GM21786 (cell line): Measurements from ENCODE around the gene KRT31.
"Not testable (repeated sequence)": the region's sequence is repeated elsewhere in the genome, so short reads cannot be mapped to it uniquely, and the experiment has no call there.

Experiments
- ATAC-seq: cut with Tn5 transposase; IDR thresholded peaks from one replicate; pipeline ENCODE4 v1.9.1; 2021; ENCODE audit not compliant: unreplicated experiment

The KRT31 gene

DNA sequence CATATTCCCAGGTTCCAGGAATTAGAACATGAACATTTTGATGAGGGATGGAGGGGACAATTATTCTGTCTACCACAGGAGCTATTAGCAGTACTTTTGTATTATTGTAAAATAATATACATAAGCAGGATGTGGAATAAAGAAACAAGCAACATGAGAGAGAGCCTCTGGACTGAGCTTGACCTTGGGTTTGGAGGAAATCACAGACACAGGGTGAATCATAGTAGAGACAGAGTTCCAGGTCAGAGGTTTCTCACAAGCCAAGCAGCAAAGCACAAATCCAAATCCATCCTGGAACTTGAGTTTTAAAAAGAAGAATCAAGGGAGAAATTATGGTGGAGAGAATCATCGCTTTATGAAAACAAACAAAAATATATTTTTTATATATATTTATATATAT is 5.1 kb downstream of the KRT31 start:
- no peak for ATAC-seq

DNA sequence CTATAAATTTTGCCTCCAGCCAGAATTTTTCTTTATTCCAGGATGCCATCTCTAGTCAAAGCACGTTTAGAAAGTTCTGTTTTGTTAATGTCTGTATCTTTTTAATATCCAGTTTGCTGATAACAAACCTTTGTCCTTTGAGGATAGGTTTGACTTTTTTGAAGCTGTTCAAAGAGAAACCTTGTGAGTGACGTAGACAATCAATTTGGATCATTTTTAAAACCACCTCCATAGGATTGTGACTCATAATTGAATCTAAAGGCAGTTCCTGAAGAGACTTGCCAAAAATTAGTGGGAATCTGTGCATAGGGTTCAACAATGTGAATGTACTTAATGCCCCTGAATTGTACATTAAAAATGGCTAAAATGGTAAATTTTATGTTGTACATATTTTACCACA is 5.9 kb downstream of the KRT31 start:
- ATAC-seq = no peak

DNA sequence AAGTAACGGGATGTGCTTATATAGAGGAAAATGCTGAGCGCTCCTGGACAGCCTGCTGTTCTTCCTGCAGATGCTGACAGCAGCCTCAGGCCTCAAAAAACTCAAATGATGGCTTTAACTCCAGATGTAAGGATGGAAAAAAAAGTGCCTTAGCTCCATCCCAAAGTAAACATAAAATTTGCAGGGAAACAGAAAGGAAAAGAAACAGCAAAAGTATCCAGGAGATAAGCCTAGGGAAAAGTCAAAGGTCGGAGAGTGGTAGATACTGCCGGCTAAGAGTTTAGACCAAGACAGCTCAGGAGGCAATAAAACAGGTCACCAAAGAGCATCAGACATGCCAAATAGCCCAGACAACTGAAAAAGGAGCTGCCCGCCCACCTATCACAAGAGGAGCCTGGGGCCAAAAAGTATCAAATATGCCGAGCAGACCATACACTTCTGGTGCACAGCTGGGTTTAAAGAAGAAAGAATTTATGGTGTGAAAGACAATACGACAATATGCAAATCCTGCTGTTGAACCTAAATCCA is 6.9 kb downstream of the KRT31 start:
- ATAC-seq = no peak

DNA sequence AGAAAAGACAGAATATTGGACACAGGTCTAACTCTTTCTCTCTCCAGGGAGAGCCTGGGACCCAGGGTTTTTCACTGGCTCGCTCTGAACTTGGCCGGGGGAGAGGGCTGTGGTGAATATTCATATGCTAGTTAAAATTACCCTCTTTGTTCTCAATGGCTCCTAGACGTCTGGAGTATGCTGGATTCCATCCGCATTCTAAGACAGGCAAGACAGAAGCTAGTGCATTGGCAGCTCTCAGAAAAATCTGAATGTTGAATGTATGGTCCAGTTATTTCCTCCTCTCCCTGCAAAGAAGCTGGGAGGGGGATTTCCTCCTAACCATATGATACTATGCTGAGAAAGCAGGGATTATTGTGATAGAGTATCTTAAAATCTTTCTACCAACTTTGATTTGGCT is 9.7 kb downstream of the KRT31 start:
- ATAC-seq = no peak

DNA sequence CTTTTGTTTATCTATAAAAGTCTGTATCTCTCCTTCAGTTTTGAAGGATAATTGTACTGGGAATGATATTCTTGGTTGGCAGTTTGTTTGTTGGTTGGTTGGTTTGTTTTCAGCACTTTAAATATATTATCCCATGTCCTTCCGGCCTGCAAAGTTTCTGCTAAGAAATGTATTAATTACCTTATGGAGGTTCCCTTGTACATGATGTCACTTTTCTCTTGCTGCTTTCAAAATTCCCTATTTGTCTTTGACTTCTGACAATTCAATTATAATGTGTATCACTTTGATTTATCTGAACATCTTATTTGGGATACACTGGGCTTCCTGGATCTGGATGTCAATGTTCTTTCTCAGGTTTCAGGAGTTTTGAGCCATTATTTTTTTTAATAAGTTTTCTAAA is 11.2 kb downstream of the KRT31 start:
- no peak for ATAC-seq

DNA sequence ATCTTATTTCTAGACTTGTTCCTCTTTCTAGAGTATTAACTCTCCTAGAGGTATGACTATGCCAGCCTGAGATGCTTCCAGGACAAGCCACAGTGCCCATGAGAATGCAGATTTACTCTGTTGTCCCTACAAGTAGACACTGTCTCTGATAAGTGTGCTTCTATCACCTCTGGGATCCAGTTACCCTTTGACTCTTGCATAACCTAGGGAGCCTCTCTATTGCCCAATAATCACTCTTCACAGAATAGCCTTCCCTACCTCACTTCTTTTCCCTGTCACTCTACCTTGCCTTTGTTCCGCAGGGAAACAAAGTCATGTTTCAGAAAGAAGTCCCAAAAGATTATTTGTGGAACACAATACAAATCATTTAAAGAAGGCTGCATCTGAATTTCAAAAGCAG is 13.7 kb downstream of the KRT31 start:
- ATAC-seq = no peak

DNA sequence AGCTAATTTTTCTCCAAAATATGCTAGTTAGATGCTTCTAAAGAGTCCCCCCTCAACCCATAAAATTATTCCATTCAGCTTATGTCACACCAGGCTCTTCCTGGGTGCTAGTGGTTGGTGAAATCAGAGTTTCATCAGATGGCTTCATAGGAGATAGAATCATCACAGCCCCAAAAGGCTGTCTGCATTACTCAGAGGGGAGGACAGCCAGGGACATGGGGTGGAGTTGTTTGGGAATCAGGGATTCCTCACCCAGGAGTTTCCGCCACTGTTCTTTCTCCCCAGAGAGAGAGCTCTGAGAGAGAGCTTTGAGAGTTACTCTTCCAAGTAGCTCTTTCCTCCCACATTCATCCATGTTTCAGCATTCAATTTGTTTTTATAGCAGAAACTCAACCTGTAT is 15.0 kb downstream of the KRT31 start:
- ATAC-seq = no peak

DNA sequence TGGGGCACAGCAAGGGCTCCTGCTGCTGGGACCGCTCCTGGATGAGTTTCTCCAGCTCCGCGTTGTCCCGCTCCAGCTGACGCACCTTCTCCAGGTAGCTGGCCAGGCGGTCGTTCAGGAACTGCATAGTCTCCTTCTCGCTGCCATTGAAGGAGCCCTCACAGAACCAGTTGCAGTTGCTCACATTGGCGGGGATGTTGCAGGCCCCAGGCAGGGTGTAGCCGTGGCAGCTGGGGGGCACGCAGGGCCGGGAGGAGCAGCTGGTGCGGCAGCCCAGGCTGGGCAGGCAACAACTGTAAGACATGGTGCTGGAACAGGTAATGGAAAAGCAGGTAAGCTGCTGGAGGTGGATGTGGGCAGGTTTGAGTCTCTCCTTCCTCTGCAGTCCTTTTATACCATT is 15.5 kb downstream of the KRT31 start, which contains the start of gene KRT34:
Gene KRT34 (minus strand): TSS at position 364 of the 400 bp plus-strand sequence. CDS start 60 bp downstream, at position 304.
- not testable (repeated sequence) for ATAC-seq

DNA sequence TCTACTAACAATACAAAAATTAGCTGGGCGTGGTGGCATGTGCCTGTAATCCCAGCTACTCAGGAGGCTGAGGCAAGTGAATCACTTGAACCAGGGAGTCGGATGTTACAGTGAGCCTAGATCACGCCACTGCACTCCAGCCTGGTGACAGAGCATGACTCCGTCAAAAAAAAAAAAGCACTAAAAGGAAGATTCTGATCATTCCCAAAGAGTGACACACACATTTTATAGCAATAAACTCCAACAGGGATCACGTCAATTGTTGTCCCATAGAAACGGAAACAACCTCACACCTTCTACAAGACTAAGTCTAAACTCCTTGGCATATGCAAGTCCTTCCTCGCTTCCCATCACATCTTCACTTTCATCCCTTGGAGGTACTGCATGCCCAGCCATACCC is 17.3 kb downstream of the KRT31 start:
- ATAC-seq = not testable (repeated sequence)

DNA sequence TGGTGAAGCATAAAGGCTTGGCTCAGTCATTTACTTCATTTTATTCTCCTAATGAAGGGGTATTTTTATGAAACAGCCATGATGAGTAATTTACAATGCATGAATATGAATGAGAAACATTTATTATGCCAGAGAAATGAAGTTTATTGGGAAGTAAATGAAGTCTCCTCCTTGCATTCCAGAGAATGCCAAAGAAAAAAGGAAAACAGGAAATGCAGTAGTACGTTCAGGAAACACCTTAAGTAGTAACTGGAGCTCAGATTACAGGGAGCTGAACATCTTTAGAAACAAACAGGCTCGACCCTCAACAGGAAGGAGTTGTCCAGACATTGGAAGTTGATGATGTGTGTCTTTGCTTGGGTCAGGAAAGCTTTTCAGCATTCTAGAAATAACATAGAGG is 19.9 kb downstream of the KRT31 start:
- ATAC-seq = no peak

DNA sequence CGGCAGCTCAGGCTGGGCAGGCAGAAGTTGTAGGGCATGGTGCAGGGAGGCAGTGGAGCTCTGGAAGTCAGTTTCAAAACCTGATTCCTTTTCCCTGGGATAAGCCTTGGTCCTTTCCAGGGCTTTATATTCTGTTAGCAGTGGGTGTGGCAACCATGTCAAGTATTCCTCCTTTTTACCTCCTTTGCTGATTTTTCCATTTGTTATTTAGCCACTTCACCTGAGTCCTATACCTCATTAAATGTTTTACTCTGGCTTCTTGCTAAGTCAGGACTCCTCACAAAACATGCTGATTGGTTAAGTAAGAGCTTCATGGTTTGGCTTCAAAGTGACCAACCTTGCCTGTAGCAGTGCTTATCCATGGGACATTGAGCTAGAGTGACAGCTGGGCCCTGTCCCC is 27.7 kb downstream of the KRT31 start, which contains the start of gene KRT33B:
Gene KRT33B (minus strand): TSS at position 101 of the 400 bp plus-strand sequence. CDS start 63 bp downstream, at position 38.
- ATAC-seq = no peak

DNA sequence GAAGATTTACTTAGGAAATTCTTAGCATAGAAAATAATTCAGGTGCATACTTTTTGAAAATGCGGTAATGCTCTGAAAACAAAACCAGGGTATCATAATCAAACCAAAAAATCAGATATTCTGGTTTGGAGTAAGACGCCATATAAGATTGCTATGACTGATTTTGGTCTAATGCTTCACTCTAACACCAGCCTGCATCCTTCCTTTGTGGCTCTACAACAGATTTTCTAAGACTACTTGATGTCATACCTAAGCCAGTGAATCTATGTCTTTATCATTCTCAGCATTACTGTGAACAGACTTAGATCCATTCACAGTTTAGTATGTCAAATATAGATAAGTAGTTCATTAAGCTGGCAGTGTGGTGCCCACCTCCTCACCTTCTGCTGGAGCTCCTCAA is 28.4 kb downstream of the KRT31 start:
- no peak for ATAC-seq

DNA sequence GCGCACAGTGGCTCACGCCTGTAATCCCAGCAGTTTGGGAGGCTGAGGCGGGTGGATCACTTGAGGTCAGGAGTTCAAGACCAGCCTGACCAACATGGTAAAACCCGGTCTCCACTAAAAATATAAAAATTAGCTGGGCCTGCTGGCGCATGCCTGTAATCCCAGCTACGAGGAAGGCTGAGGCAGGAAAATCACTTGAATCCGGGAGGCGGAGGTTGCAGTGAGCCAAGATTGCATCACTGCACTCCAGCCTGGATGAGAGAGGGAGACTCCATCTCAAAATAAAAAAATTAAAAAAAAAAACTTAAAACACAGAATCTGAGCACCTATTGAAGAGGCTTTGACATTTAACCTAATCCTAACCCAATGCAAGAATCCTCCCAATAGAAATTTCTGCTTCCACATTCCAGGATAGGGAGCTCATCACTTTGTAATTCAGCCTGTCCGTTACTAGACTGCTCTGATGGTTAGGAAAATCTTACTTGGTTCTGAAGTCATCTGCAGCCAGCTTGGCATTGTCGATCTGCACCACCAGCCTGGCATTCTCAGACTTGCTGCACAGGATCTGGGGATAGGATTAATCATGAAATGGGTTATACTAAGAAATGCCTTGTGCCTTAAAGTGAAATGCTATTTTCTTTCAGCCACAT is 29.9 kb downstream of the KRT31 start:
- no peak for ATAC-seq

DNA sequence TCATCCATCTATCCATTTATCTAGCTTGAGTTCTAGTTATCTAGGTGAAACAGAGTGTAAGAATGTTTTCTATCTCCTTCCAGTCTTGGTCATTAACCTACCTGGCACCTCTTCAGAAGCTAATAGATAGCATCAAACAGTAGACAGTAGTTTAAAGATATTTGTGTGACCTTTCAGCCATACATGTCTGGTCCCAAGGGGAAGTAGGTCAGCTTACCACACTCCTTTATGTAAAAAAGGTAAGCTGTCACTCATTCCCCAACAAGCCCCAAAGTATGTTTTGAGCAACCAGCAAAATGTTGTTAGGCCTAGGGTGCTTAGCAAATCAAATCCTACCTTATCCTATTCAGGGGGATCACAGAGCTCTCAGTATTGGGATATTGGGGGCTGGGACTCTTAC is 31.3 kb downstream of the KRT31 start:
- no peak for ATAC-seq

DNA sequence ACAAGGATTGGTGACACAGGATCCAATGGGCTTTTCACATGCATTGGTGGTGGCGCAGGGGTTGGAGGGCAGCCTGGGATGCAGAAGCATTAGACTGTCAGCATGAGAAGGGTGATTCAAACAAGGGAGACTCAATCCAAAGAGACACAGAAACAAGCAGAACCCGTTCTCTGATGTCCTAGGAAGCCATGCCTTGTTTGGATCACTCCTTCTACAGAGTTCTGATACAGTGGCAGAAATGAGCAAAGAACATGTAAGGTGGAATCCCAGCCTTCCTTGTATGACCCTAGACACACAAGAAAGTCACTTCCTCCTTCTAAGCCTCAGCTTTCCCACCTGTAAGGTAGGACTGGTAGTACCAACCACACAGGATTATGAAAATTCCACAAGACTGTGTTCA is 33.5 kb downstream of the KRT31 start:
- ATAC-seq = no peak

DNA sequence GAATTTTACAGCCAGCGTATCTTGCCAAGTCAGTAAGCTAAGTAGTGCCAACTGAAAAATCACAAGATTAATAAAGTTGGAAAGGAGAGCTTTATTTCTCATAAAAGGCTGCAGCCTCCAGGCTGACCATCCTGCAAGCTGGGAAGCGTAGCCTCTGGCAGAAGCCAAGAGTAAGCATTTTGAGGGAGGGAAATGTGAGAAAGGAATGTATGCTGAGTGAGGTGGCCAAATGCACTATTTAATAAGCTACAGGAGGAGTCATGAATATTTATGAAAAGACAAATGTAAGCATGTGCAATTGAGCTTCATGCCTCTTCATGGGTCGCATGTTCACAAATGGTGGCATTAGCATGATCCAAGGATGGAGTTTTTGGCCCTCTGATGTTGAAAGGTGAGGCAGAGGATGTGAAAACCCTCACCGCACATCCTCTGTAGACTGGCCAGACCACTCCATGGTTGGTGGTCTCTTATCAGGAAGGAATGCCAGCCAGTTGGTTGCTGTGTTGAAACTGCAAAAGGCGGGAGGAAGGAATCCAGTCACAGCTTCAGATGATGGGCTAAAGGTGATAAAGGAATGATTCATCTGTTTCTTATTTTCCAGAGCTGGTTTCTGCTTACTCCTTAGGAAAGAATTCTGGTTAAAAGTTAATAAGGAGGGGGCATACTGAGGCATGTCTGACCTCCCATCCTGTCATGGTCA is 37.0 kb downstream of the KRT31 start:
- no peak for ATAC-seq

DNA sequence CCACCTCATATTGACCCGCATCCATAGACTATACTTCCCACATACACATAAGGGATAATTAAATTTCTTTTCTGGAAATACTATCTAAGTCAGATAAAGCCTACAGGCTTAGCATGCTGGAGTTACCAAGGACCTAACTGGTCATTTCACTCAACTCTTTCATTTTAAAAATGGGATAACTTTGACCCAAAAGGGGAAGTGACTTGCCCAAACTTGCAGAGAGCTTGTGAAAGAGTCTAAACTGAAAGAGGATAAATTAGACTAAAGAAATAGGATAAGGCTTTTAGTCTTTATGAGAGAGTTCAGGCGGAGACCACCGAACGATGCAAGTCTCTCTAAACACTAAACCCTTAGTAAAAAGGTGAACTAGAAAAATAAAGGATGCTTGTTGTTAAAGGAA is 42.9 kb downstream of the KRT31 start:
- ATAC-seq = no peak

DNA sequence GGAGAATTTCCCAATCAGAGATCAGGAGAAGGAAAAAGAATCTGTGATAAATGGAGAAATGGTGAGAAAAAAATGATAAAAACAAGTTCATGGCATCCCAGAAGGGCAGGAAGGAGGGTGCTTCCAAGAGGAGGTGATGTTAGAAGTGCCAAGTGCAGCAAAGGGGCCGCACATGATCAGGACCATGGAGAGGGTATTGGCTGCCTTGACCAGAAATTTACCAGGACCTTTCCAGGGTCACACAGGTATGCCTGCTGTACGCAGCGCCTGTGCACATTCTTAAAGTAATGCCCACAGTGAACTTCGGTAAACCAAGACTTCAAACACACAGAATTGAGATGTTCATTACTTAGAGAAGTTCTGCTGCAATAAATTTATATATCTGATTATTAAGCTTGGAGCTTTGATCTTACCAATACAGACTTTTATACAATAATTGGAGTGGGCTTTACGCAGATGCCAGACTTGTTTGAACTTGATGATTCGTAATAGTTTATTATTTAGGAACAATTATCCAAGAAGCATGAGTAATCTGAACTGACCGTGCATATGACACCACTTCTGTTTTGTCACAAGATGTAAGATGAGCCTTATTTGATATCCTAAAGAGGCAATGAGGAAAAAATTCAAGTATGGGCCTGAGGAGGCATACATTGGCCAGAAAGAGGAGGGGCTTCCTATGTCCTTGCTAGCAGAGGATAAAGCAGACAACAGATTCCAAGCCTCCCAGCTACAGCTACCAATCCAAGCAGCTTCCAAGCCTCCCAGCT is 44.6 kb downstream of the KRT31 start:
- ATAC-seq = no peak

DNA sequence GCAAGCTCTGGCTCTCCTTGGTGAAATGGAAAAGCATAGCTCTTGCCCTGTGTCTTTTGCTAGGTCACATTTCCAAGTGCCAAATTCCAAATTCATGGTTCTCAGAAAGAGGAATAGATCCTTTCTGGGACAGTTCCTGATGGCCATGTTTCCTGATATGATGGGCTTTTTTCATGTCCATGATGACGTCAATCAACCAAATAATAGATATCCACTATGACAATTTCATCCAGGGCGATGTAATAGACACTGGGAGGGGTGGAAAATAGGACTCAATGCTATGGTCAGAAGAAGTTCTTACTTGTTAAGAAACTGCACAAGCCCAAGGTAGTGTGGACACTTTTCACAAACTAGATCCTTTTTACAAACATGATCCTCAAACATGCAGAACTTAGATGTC is 46.2 kb downstream of the KRT31 start:
- ATAC-seq = no peak

DNA sequence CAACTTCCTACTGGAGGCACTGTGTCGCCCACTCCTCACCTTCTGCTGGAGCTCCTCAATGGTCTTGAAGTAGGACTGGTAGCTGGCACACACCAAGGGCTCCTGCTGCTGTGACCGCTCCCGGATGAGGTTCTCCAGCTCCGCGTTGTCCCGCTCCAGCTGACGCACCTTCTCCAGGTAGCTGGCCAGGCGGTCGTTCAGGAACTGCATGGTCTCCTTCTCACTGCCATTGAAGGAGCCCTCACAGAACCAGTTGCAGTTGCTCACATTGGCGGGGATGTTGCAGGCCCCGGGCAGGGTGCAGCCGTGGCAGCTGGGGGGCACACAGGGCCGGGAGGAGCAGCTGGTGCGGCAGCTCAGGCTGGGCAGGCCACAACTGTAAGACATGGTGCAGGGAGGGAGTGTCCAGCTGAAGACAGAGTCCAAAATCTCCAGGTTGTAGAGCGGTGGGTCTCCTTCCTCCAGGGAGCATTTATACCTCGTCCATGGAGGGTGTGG is 47.0 kb downstream of the KRT31 start, which contains the start of gene KRT33A:
Gene KRT33A (minus strand): TSS at position 448 of the 498 bp plus-strand sequence. CDS start 61 bp downstream, at position 387.
- not testable (repeated sequence) for ATAC-seq
